Keratinocyte (primary cell): ENCODE results near the gene SF3A2. TPM values are rescaled to one million over a fixed set of nuclear protein-coding genes. Genes with fewer than 3 reads are reported as not detected.

Experiments used
- DNase-seq: peaks from one replicate; pipeline ENCODE4 v3.0.0-alpha.2; 2011; ENCODE audit warnings: low read depth, missing footprints, low spot score
- FAIRE-seq: peaks from 2 replicates; lab custom pipeline; 2011; peaks lifted over from hg19 to GRCh38; lab: Jason Lieb, UNC
- H2AFZ ChIP-seq: 2 replicates; pipeline ENCODE4 v1.6.0; 2012; ENCODE audit warnings: low read length, control low read depth, inconsistent platforms; ENCODE audit not compliant: control insufficient read depth
- H3K27ac ChIP-seq: 2 replicates; pipeline ENCODE4 v1.5.1; 2011; ENCODE audit warnings: low read length; ENCODE audit not compliant: control insufficient read depth, insufficient read depth
- H3K27me3 ChIP-seq: 3 replicates; pipeline ENCODE4 v1.6.0; 2011; ENCODE audit warnings: low read length; ENCODE audit not compliant: control insufficient read depth, insufficient read depth; ENCODE audit errors: extremely low read depth
- H3K36me3 ChIP-seq, 2 experiments: 2 replicates in 1 of 2; 3 replicates in 1 of 2; pipeline ENCODE4 v1.5.1; 2011; ENCODE audit warnings: low read length in 2 of 2, mild to moderate bottlenecking in 1 of 2; ENCODE audit not compliant: control insufficient read depth in 2 of 2, insufficient read depth in 2 of 2; ENCODE audit errors: extremely low read depth in 1 of 2
- H3K4me1 ChIP-seq: 3 replicates; pipeline ENCODE4 v1.5.1; 2011; ENCODE audit warnings: low read length; ENCODE audit not compliant: control insufficient read depth, insufficient read depth; ENCODE audit errors: extremely low read depth
- H3K4me2 ChIP-seq: 3 replicates; pipeline ENCODE4 v1.6.0; 2011; ENCODE audit warnings: low read depth, low read length; ENCODE audit not compliant: control insufficient read depth, insufficient read depth; ENCODE audit errors: extremely low read depth
- H3K4me3 ChIP-seq, 3 experiments: fragments of 200-600 bp in 1 of 3; sonication (generic) in 1 of 3; 2 replicates in 2 of 3; 3 replicates in 1 of 3; pipeline ENCODE4 v1.5.1; 2011 to 2016; ENCODE audit warnings: low read length in 3 of 3, mild to moderate bottlenecking in 3 of 3, control low read depth in 2 of 3, inconsistent platforms in 1 of 3, low read depth in 1 of 3, mixed read lengths in 1 of 3, mixed run types in 1 of 3, moderate library complexity in 1 of 3; ENCODE audit not compliant: control insufficient read depth in 2 of 3, insufficient read depth in 2 of 3; ENCODE audit errors: extremely low read depth in 1 of 3
- H3K79me2 ChIP-seq: 2 replicates; pipeline ENCODE4 v1.6.0; 2012; ENCODE audit warnings: low read length; ENCODE audit not compliant: control insufficient read depth, insufficient read depth
- H3K9ac ChIP-seq: 3 replicates; pipeline ENCODE4 v1.6.0; 2011; ENCODE audit warnings: low read length; ENCODE audit not compliant: control insufficient read depth, insufficient read depth; ENCODE audit errors: extremely low read depth
- H3K9me1 ChIP-seq: 3 replicates; pipeline ENCODE4 v1.6.0; 2011; ENCODE audit warnings: low read length; ENCODE audit not compliant: control insufficient read depth, insufficient read depth; ENCODE audit errors: extremely low read depth
- H3K9me3 ChIP-seq: 2 replicates; pipeline ENCODE4 v1.5.1; 2012; ENCODE audit warnings: low read depth, low read length; ENCODE audit not compliant: control insufficient read depth
- H4K20me1 ChIP-seq: 3 replicates; pipeline ENCODE4 v1.6.0; 2011; ENCODE audit warnings: low read length; ENCODE audit not compliant: control insufficient read depth, insufficient read depth; ENCODE audit errors: extremely low read depth
- EZH2 ChIP-seq: IDR thresholded peaks from one replicate; pipeline ENCODE4 v1.6.1; 2012; ENCODE audit warnings: inconsistent platforms, mild to moderate bottlenecking, low read length, moderate library complexity
- dilution Hi-C: fragments of 300-500 bp; cut with MboI; formaldehyde crosslinking; loops from one replicate; pipeline ENCODE4 v1.7.0; 2020; ENCODE audit warnings: low sequenced_read_pairs; ENCODE audit not compliant: extremely low pct_ligation_motif_present
- polyA plus RNA-seq, 5 experiments: library from polyadenylated mRNA; depleted of rRNA in 3 of 5; stranded (reverse) in 3 of 5; stranded (forward) in 1 of 5; unstranded in 1 of 5; fragments of >200 nt; gene quantifications; 1 replicate in 1 of 5; 2 replicates in 3 of 5; 3 replicates in 1 of 5; pipeline versions ENCODE4 v1.2.1 to v1.2.3, GENCODE V29; 2011 to 2012; ENCODE audit warnings: missing spikeins in 2 of 5, low read depth in 1 of 5, low replicate concordance in 1 of 5
- TF ChIP-seq, protein P1 (sequence below), 3 experiments: IDR thresholded peaks in 1 of 3; conservative IDR thresholded peaks in 1 of 3; optimal IDR thresholded peaks in 1 of 3; 2 replicates in 2 of 3; 3 replicates in 1 of 3; pipeline versions ENCODE3 to v1.5.1; 2011; ENCODE audit warnings: low read length in 3 of 3, mild to moderate bottlenecking in 3 of 3, moderate library complexity in 2 of 3, control low read depth in 1 of 3, inconsistent platforms in 1 of 3; ENCODE audit not compliant: insufficient read depth in 2 of 3; ENCODE audit errors: extremely low read depth in 1 of 3

Gene SF3A2
- polyA plus RNA-seq, 1 donor (not counting 4 experiments of a cell fraction or from before 2014, with no cell fraction given) = 4.7 TPM

DNA sequence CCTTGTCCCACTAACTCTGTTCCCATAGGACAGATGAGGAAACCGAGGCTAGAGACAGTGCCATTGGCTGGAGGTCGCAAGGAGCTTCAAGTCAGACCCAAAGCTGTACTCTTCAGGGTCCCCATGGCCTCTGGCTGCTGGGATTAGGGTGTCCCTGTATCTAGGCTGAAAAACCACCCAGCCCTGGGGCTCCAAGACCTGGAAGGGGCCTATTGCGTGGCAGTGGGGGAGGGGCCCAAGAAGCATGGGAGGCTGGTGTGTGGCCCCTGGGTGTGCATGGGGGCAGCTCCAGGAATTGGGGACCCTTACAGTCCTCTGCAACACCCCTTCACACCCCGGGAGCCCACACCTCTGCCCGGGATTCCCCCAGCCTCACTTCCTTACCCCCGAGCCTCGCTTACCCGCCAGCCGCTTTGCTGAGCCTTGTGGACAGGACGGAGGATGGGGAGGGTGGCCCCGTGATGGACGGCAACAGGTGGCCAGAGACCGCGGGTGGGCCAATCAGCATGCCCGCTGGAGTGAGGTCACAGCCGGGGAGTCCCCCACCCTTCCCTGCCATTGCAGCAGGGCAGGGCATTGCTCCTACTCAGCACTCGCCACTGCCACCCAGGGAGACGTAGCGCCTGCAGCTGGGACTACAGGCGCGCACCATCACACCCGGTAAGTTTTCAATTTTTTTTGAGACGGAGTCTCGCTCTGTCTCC is 19.5 kb downstream of the SF3A2 start, which contains the start of gene JSRP1:
TSS of gene JSRP1 (minus strand) at position 436 of the 704 bp plus-strand sequence. CDS start 1,103 bp downstream, outside the sequence.
- Histone ChIP-seq H3K79me2 (no peaks in the 10 kb centered on the region), H3K9me1 (no peaks in the 10 kb centered on the region), H3K4me3 (no peak within 1 kb of the TSS), H3K9ac (no peak within 1 kb of the TSS), H3K36me3 (no peaks in the 10 kb centered on the region), H3K27me3 (peaks cover 33% of the 10 kb centered on the region), H3K27ac (no peak within 1 kb of the TSS), H4K20me1 (no peaks in the 10 kb centered on the region), H3K9me3 (no peaks in the 10 kb centered on the region), H3K4me1 (no peaks in the 10 kb centered on the region), H3K4me2 (no peak within 1 kb of the TSS), H2AFZ (no peak within 1 kb of the TSS)
- TF ChIP-seq, protein P1, sequence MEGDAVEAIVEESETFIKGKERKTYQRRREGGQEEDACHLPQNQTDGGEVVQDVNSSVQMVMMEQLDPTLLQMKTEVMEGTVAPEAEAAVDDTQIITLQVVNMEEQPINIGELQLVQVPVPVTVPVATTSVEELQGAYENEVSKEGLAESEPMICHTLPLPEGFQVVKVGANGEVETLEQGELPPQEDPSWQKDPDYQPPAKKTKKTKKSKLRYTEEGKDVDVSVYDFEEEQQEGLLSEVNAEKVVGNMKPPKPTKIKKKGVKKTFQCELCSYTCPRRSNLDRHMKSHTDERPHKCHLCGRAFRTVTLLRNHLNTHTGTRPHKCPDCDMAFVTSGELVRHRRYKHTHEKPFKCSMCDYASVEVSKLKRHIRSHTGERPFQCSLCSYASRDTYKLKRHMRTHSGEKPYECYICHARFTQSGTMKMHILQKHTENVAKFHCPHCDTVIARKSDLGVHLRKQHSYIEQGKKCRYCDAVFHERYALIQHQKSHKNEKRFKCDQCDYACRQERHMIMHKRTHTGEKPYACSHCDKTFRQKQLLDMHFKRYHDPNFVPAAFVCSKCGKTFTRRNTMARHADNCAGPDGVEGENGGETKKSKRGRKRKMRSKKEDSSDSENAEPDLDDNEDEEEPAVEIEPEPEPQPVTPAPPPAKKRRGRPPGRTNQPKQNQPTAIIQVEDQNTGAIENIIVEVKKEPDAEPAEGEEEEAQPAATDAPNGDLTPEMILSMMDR (optimal IDR thresholded peaks at IDR 0.05 in 1 of 3, IDR thresholded peaks at IDR 0.05 in 1 of 3, conservative IDR thresholded peaks at IDR 0.05 in 1 of 3; ENCODE audit: extremely low read depth in 1 of 3, insufficient read depth in 2 of 3, low read length in 3 of 3) = no peak
- TF ChIP-seq EZH2 = no peak
- DNase-seq = no peak
- no peak for FAIRE-seq
- dilution Hi-C loops = no loop called here

- Histone ChIP-seq H3K4me1 (no peaks in the 10 kb centered on the region), H2AFZ (no peak overlapping the region), H3K9me1 (no peaks in the 10 kb centered on the region), H3K27ac (no peak overlapping the region), H3K4me3 (no peak overlapping the region), H3K9me3 (no peaks in the 10 kb centered on the region), H3K27me3 (peaks cover 1% of the 10 kb centered on the region), H3K4me2 (no peak overlapping the region), H3K9ac (no peak overlapping the region), H3K36me3 (no peaks in the 10 kb centered on the region), H3K79me2 (no peaks in the 10 kb centered on the region), H4K20me1 (no peaks in the 10 kb centered on the region)
- DNase-seq = no peak
- no peak for FAIRE-seq
- no peak for TF ChIP-seq EZH2
- TF ChIP-seq, protein P1 (optimal IDR thresholded peaks at IDR 0.05 in 1 of 3, IDR thresholded peaks at IDR 0.05 in 1 of 3, conservative IDR thresholded peaks at IDR 0.05 in 1 of 3; ENCODE audit: extremely low read depth in 1 of 3, insufficient read depth in 2 of 3, low read length in 3 of 3) = no peak
- dilution Hi-C loops = no loop called here
These were observed 22.7 kb downstream of the SF3A2 start for GRCh38 chr19:2259336-2259735.
